ENCODE results near the gene GRIK2.
"Not testable (repeated sequence)": the region's sequence is repeated elsewhere in the genome, so short reads cannot be mapped to it uniquely, and the experiment has no call there.

GRIK2 gene

DNA sequence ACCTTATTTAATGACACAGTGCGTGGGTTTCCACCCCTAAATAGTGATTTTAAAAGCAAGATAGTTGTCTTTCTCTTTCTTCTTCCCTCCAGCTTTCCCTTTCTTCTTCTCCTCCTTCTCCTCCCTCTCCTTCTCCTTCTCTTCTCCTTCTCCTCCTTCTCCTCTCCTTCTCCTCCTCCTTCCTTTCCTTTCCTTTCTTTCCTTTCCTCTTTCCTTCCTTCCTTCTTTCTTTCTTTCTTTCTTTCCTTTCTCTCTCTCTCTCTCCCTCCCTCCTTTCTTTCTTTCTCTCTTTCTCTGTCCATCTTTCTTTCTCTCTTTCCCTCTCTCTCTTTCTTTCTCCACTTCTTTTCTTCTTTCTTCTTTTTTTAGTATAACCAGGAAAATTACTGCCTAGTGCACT, 670.6 kb downstream of the GRIK2 start:
- DNase-seq = no peak

DNA sequence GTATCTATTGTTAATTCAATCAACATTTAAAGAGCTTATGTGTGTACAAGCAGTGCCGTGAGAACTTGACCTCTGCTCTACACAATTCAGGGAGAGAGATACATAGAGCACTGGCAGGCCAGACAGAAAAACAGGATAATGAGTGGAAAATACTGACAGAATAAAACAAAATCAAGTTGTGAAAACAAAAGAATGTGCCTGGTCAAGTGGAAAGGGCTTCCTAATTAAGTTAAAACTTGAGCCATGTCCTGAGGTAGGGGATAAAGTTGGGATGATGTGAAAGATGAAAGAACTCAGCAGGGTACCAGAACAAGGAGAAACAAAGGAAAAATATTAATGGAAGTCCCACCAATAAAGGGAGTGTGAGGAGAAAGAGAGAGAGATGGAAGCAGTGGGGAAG, 672.8 kb downstream of the GRIK2 start:
- no peak for DNase-seq

DNA sequence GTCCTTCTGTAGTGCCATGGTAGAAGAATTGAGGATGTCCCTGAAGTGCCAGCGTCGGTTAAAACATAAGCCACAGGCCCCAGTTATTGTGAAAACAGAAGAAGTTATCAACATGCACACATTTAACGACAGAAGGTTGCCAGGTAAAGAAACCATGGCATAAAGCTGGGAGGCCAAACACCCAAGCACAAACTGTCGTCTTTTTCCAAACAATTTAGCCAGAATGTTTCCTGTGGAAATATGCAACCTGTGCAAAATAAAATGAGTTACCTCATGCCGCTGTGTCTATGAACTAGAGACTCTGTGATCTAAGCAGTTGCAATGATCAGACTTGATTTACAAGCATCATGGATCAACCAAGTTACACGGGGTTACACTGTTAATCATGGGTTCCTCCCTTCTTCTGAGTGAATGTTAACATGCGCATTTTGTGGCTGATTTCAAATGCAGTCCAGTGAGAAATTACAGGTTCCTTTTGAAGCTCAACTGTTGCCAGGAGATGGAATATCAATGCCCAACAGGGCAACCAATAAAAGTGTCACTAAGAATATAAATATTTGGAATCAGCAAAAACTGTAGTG, 674.9 kb downstream of the GRIK2 start:
- DNase-seq = no peak

DNA sequence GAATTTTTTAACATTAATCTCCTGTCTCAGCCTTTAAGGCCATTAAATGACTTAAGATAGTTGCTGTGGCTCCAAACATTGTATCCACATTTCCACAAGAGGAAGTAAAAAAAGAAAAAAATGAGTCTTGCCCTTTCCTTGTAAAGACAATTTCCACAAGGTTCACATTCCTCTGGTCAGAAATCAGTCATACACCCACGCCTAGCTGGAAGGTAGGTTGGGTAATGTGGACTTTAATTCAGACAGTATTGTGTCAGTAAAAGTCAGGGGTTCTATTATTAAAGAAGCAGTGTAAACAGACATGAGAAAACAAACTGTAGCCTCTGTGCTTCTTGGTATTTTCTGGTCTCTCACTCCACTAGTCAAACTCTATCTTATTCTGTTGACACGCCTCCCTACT, 682.0 kb downstream of the GRIK2 start:
- DNase-seq = no peak

DNA sequence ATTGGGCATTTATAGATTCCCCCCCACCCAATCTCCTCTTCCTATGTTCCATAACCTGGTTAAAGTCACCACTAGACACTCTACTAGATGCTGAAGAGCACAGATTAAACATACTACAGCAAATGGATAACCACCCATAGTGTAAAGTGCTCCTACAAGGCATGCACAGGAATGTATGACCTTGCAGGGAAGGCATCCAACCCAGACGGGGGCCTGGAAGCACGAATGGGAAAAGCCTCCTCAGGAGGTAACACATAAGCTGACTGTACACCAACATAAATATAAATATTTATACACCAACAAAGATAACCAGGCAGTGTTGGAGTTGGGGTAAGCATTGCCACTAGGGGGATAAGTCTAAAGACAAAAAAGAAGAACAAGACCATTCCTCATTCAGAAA, 691.7 kb downstream of the GRIK2 start:
- DNase-seq = no peak

DNA sequence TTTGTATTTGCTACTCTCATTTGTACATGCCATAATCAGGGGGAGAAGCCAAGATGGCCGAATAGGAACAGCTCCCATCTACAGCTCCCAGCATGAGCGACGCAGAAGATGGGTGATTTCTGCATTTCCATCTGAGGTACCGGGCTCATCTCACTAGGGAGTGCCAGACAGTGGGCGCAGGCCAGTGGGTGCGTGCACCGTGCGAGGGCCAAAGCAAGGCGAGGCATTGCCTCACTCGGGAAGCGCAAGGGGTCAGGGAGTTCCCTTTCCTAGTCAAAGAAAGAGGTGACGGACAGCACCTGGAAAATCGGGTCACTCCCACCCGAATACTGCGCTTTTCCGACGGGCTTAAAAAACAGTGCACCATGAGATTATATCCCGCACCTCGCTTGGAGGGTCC, 694.7 kb downstream of the GRIK2 start:
- not testable (repeated sequence) for DNase-seq

DNA sequence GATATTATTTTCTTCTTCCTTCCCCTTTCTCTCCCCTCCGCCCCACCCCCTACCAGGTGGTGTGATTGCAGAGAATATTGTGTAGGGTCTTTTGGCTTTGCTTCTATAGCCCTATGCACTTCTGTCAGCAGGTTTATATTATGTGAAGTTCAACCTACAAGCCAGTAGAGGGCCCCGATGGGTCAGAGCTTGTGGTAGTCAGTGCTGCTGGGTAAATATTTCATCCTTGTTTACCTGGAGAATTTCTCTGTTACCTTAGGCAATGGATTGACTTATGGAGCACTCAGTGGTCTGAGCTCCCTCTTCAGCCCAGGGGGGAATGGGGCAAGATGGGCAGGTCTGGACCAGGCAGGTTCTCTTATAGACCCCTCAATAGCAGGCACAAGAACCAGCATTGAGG, 720.9 kb downstream of the GRIK2 start:
- no peak for DNase-seq

DNA sequence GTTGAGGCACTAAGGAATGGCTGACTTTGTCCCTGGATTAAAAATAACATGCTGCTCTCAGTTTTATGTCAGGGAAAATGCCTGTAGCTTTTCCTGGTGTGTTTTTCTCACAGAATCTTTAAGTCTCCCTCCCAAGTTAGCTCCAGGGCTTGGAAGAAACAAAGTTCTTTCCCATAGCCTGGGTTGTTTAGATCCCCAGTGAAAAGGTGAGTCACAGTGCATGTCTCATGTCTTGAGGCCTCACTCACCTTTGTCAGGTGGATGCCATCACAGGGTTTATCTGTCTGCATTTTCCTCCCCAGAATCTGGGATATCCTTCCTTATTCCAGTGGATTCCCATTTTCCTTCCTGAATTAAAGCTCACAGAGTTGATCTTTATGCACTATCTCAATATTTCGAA, 722.4 kb downstream of the GRIK2 start:
- DNase-seq = no peak

DNA sequence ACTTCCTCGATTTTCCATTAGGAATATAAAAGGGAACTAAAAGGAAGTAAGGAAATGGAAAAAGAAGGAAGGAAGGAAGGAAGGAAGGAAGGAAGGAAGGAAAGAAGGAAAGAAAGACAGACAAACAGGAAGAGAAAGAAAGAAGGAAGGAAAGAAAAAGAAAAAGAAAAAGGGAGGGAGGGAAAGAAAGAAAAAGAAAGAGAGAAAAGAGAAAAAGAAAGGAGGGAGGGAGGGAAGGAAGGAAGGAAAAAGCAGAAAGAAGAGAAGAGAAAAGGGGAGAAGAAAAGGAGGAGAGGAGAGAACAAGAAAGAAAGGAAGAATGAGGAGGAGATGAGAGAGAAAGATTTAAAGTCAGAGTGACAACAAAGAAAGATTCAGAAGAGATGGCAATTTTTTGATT, 724.5 kb downstream of the GRIK2 start:
- no peak for DNase-seq
